Measurements from ENCODE around the gene ID1. TPM values are rescaled to one million over a fixed set of nuclear protein-coding genes. Genes with fewer than 3 reads are reported as not detected.

The ID1 gene
- total RNA-seq, 4 donors from 2014 or later = 524 to 962 (median 571) TPM

GRCh38 chr20:31652917-31653396, 47.9 kb downstream of the ID1 start:
- H3K27me3 ChIP-seq = no peaks in the 10 kb centered on the region
- no peak for DNase-seq (ENCODE audit: low spot score in 2 of 2)
- TF ChIP-seq EP300 (IDR thresholded peaks at IDR 0.05) (no peak), POLR2A (IDR thresholded peaks at IDR 0.05) (no peak), CTCF (IDR thresholded peaks at IDR 0.05) (no peak)
- H3K27ac ChIP-seq = no peak overlapping the region
- peaks cover 0 to 12% (median 0%) of the 10 kb centered on the region in 4 donors for H3K4me1 ChIP-seq
- H3K36me3 ChIP-seq = no peaks in the 10 kb centered on the region
- H3K9me3 ChIP-seq = no peaks in the 10 kb centered on the region
- WGBS, 2 donors = 14 to 19% methylated on average over 5 of the region's 5 CpGs
- H3K4me3 ChIP-seq = no peak overlapping the region

- no peak for DNase-seq (ENCODE audit: low spot score in 2 of 2)
- TF ChIP-seq CTCF (IDR thresholded peaks at IDR 0.05) = no peak
- no peak for TF ChIP-seq EP300 (IDR thresholded peaks at IDR 0.05)
- no peak for TF ChIP-seq POLR2A (IDR thresholded peaks at IDR 0.05)
- WGBS, 2 donors = 66 to 68% methylated on average over 5 of the region's 5 CpGs
- no peaks in the 10 kb centered on the region for H3K27me3 ChIP-seq
- peaks cover 0 to 12% (median 0%) of the 10 kb centered on the region in 4 donors for H3K4me1 ChIP-seq
- H3K36me3 ChIP-seq = no peaks in the 10 kb centered on the region
- H3K9me3 ChIP-seq = no peaks in the 10 kb centered on the region
- no peak overlapping the region for H3K27ac ChIP-seq
- no peak overlapping the region for H3K4me3 ChIP-seq
These were observed 48.5 kb downstream of the ID1 start for GRCh38 chr20:31653561-31653960.

- H3K4me1 ChIP-seq = peaks cover 0 to 12% (median 0%) of the 10 kb centered on the region in 4 donors
- no peaks in the 10 kb centered on the region for H3K9me3 ChIP-seq
- WGBS, 2 donors = 74 to 81% methylated on average over 5 of the region's 5 CpGs
- TF ChIP-seq EP300 (IDR thresholded peaks at IDR 0.05) (no peak), POLR2A (IDR thresholded peaks at IDR 0.05) (no peak), CTCF (IDR thresholded peaks at IDR 0.05) (no peak)
- H3K27ac ChIP-seq = no peak overlapping the region
- DNase-seq (ENCODE audit: low spot score in 2 of 2) = no peak
- no peaks in the 10 kb centered on the region for H3K27me3 ChIP-seq
- H3K4me3 ChIP-seq = no peak overlapping the region
- H3K36me3 ChIP-seq = no peaks in the 10 kb centered on the region
These were observed 49.4 kb downstream of the ID1 start for GRCh38 chr20:31654534-31654933.

Small RNAs within 50 kb of the gene (small RNA-seq; reads per million reads assigned to genes)
- gene MIR3193 = not detected

Other genes starting within 250 kb of the ID1 start
- not detected for gene DEFB118, start 236.7 kb upstream of the ID1 start, total RNA-seq
- gene DEFB119, start 214.7 kb upstream of the ID1 start, total RNA-seq = not detected
- not detected for gene DEFB121, start 199.1 kb upstream of the ID1 start, total RNA-seq
- gene DEFB123, start 164.7 kb upstream of the ID1 start, total RNA-seq = not detected
- gene DEFB124, start 130.2 kb upstream of the ID1 start, total RNA-seq = not detected
- gene REM1, start 130.0 kb upstream of the ID1 start, total RNA-seq = 10 to 100 TPM in 1 of 4 donors, 1 to 10 TPM in 3; 4.4 to 12.0 (median 5.5) TPM
- gene HM13, start 90.8 kb upstream of the ID1 start, total RNA-seq = 10 to 100 TPM; 54.8 to 86.7 (median 75.8) TPM
- gene COX4I2, start 32.6 kb downstream of the ID1 start, total RNA-seq = 1 to 10 TPM in 3 of 4 donors, not detected in 1; 1.6 to 8.2 (median 4.2) TPM
- gene BCL2L1, start 117.6 kb downstream of the ID1 start, total RNA-seq = 100 to 1,000 TPM; 105 to 138 (median 119) TPM
- gene TPX2, start 134.0 kb downstream of the ID1 start, total RNA-seq = 1 to 10 TPM in 1 of 4 donors, under 1 TPM in 3; 0.21 to 2.7 (median 0.40) TPM
- 1 to 10 TPM in 1 of 4 donors, under 1 TPM in 1, not detected in 2; 0.66 to 1.3 TPM for gene MYLK2, start 214.1 kb downstream of the ID1 start, total RNA-seq
- 10 to 100 TPM in 1 of 4 donors, 1 to 10 TPM in 3; 3.0 to 11.8 (median 8.0) TPM for gene FOXS1, start 240.3 kb downstream of the ID1 start, total RNA-seq